ENCODE data around the gene PIEZO1. TPM values are rescaled to one million over a fixed set of nuclear protein-coding genes. Genes with fewer than 3 reads are reported as not detected.

Gene PIEZO1
- total RNA-seq, 1 donor from 2014 or later: 45.9 TPM

GRCh38 chr16:88705801-88706228 lies 79.2 kb downstream of the PIEZO1 start:
- Histone ChIP-seq H3K9me3 (ENCODE audit: control insufficient read depth in 3 of 3, low read length in 3 of 3) (no peaks in the 10 kb centered on the region), H3K27ac (ENCODE audit: low read depth, low read length) (peak overlapping the region; percentile 87), H3K4me3 (ENCODE audit: low read length in 3 of 3) (peak overlapping the region; percentile 80 to 100 (median 97)), H3K27me3 (ENCODE audit: control insufficient read depth in 3 of 3, insufficient read depth in 3 of 3, low read length in 3 of 3) (no peaks in the 10 kb centered on the region), H3K4me1 (ENCODE audit: control insufficient read depth in 3 of 3, insufficient read depth in 3 of 3, low read length in 3 of 3) (peaks cover 37 to 53% (median 38%) of the 10 kb centered on the region in 3 donors), H3K36me3 (ENCODE audit: control insufficient read depth in 3 of 3, insufficient read depth in 3 of 3, low read length in 3 of 3) (peaks cover 0 to 12% (median 10%) of the 10 kb centered on the region in 3 donors), H3K9ac (ENCODE audit: low read depth in 1 of 3, low read length in 3 of 3) (peak overlapping the region; percentile 82 to 98 (median 95))

GRCh38 chr16:88705076-88705684 lies 79.8 kb downstream of the PIEZO1 start:
- no peaks in the 10 kb centered on the region for H3K27me3 ChIP-seq (ENCODE audit: control insufficient read depth in 3 of 3, insufficient read depth in 3 of 3, low read length in 3 of 3)
- peaks cover 0 to 13% (median 12%) of the 10 kb centered on the region in 3 donors for H3K36me3 ChIP-seq (ENCODE audit: control insufficient read depth in 3 of 3, insufficient read depth in 3 of 3, low read length in 3 of 3)
- peak overlapping the region; percentile 65 to 95 (median 82) for H3K9ac ChIP-seq (ENCODE audit: low read depth in 1 of 3, low read length in 3 of 3)
- no peaks in the 10 kb centered on the region for H3K9me3 ChIP-seq (ENCODE audit: control insufficient read depth in 3 of 3, low read length in 3 of 3)
- H3K4me3 ChIP-seq (ENCODE audit: low read length in 3 of 3): peak overlapping the region; percentile 80 to 100 (median 97)
- H3K27ac ChIP-seq (ENCODE audit: low read depth, low read length): peak overlapping the region; percentile 55
- peaks cover 37 to 59% (median 41%) of the 10 kb centered on the region in 3 donors for H3K4me1 ChIP-seq (ENCODE audit: control insufficient read depth in 3 of 3, insufficient read depth in 3 of 3, low read length in 3 of 3)

- no peaks in the 10 kb centered on the region for H3K27me3 ChIP-seq (ENCODE audit: control insufficient read depth in 3 of 3, insufficient read depth in 3 of 3, low read length in 3 of 3)
- peak overlapping the region in 2 of 3 donors; percentile 25 to 45 for H3K9ac ChIP-seq (ENCODE audit: low read depth in 1 of 3, low read length in 3 of 3)
- peaks cover 37 to 62% (median 41%) of the 10 kb centered on the region in 3 donors for H3K4me1 ChIP-seq (ENCODE audit: control insufficient read depth in 3 of 3, insufficient read depth in 3 of 3, low read length in 3 of 3)
- no peak overlapping the region for H3K4me3 ChIP-seq (ENCODE audit: low read length in 3 of 3)
- peaks cover 6 to 24% (median 22%) of the 10 kb centered on the region in 3 donors for H3K36me3 ChIP-seq (ENCODE audit: control insufficient read depth in 3 of 3, insufficient read depth in 3 of 3, low read length in 3 of 3)
- H3K27ac ChIP-seq (ENCODE audit: low read depth, low read length): peak overlapping the region; percentile 55
- no peaks in the 10 kb centered on the region for H3K9me3 ChIP-seq (ENCODE audit: control insufficient read depth in 3 of 3, low read length in 3 of 3)
Observed at GRCh38 chr16:88703486-88704309, 81.3 kb downstream of the PIEZO1 start.

GRCh38 chr16:88702371-88703210 lies 82.4 kb downstream of the PIEZO1 start:
- no peak overlapping the region for H3K4me3 ChIP-seq (ENCODE audit: low read length in 3 of 3)
- H3K27ac ChIP-seq (ENCODE audit: low read depth, low read length): peak overlapping the region; percentile 55
- H3K36me3 ChIP-seq (ENCODE audit: control insufficient read depth in 3 of 3, insufficient read depth in 3 of 3, low read length in 3 of 3): peaks cover 15 to 30% (median 28%) of the 10 kb centered on the region in 3 donors
- H3K9ac ChIP-seq (ENCODE audit: low read depth in 1 of 3, low read length in 3 of 3): peak overlapping the region in 1 of 3 donors; percentile 50
- H3K27me3 ChIP-seq (ENCODE audit: control insufficient read depth in 3 of 3, insufficient read depth in 3 of 3, low read length in 3 of 3): no peaks in the 10 kb centered on the region
- peaks cover 36 to 53% (median 38%) of the 10 kb centered on the region in 3 donors for H3K4me1 ChIP-seq (ENCODE audit: control insufficient read depth in 3 of 3, insufficient read depth in 3 of 3, low read length in 3 of 3)
- H3K9me3 ChIP-seq (ENCODE audit: control insufficient read depth in 3 of 3, low read length in 3 of 3): no peaks in the 10 kb centered on the region

- peaks cover 20 to 36% (median 31%) of the 10 kb centered on the region in 3 donors for H3K36me3 ChIP-seq (ENCODE audit: control insufficient read depth in 3 of 3, insufficient read depth in 3 of 3, low read length in 3 of 3)
- peak overlapping the region in 1 of 3 donors; percentile 50 for H3K9ac ChIP-seq (ENCODE audit: low read depth in 1 of 3, low read length in 3 of 3)
- peaks cover 28 to 45% (median 30%) of the 10 kb centered on the region in 3 donors for H3K4me1 ChIP-seq (ENCODE audit: control insufficient read depth in 3 of 3, insufficient read depth in 3 of 3, low read length in 3 of 3)
- H3K27me3 ChIP-seq (ENCODE audit: control insufficient read depth in 3 of 3, insufficient read depth in 3 of 3, low read length in 3 of 3): no peaks in the 10 kb centered on the region
- H3K27ac ChIP-seq (ENCODE audit: low read depth, low read length): peak overlapping the region; percentile 19
- H3K9me3 ChIP-seq (ENCODE audit: control insufficient read depth in 3 of 3, low read length in 3 of 3): no peaks in the 10 kb centered on the region
- peak overlapping the region in 1 of 3 donors; percentile 22 for H3K4me3 ChIP-seq (ENCODE audit: low read length in 3 of 3)
Observed at GRCh38 chr16:88701581-88702370, 83.2 kb downstream of the PIEZO1 start.

- peaks cover 20 to 36% (median 31%) of the 10 kb centered on the region in 3 donors for H3K36me3 ChIP-seq (ENCODE audit: control insufficient read depth in 3 of 3, insufficient read depth in 3 of 3, low read length in 3 of 3)
- no peaks in the 10 kb centered on the region for H3K27me3 ChIP-seq (ENCODE audit: control insufficient read depth in 3 of 3, insufficient read depth in 3 of 3, low read length in 3 of 3)
- peak overlapping the region in 2 of 3 donors; percentile 14 to 50 for H3K9ac ChIP-seq (ENCODE audit: low read depth in 1 of 3, low read length in 3 of 3)
- H3K9me3 ChIP-seq (ENCODE audit: control insufficient read depth in 3 of 3, low read length in 3 of 3): no peaks in the 10 kb centered on the region
- peak overlapping the region; percentile 19 for H3K27ac ChIP-seq (ENCODE audit: low read depth, low read length)
- no peak overlapping the region for H3K4me3 ChIP-seq (ENCODE audit: low read length in 3 of 3)
- peaks cover 28 to 45% (median 31%) of the 10 kb centered on the region in 3 donors for H3K4me1 ChIP-seq (ENCODE audit: control insufficient read depth in 3 of 3, insufficient read depth in 3 of 3, low read length in 3 of 3)
Observed at GRCh38 chr16:88700636-88701482, 84.2 kb downstream of the PIEZO1 start.

- H3K9ac ChIP-seq (ENCODE audit: low read depth in 1 of 3, low read length in 3 of 3): peak overlapping the region in 1 of 3 donors; percentile 14
- no peak overlapping the region for H3K27ac ChIP-seq (ENCODE audit: low read depth, low read length)
Observed at GRCh38 chr16:88700322-88700635, 84.7 kb downstream of the PIEZO1 start.

GRCh38 chr16:88699180-88699579 lies 85.8 kb downstream of the PIEZO1 start:
- Histone ChIP-seq H3K9ac (ENCODE audit: low read depth in 1 of 3, low read length in 3 of 3) (no peak overlapping the region), H3K27me3 (ENCODE audit: control insufficient read depth in 3 of 3, insufficient read depth in 3 of 3, low read length in 3 of 3) (no peaks in the 10 kb centered on the region), H3K36me3 (ENCODE audit: control insufficient read depth in 3 of 3, insufficient read depth in 3 of 3, low read length in 3 of 3) (peaks cover 20 to 36% (median 31%) of the 10 kb centered on the region in 3 donors), H3K27ac (ENCODE audit: low read depth, low read length) (no peak overlapping the region), H3K4me1 (ENCODE audit: control insufficient read depth in 3 of 3, insufficient read depth in 3 of 3, low read length in 3 of 3) (peaks cover 25 to 43% (median 29%) of the 10 kb centered on the region in 3 donors), H3K4me3 (ENCODE audit: low read length in 3 of 3) (no peak overlapping the region), H3K9me3 (ENCODE audit: control insufficient read depth in 3 of 3, low read length in 3 of 3) (no peaks in the 10 kb centered on the region)

More at GRCh38 chr16:88700322-88700635, 84.7 kb downstream of the PIEZO1 start:
- Histone ChIP-seq H3K4me3 (ENCODE audit: low read length in 3 of 3) (no peak overlapping the region), H3K4me1 (ENCODE audit: control insufficient read depth in 3 of 3, insufficient read depth in 3 of 3, low read length in 3 of 3) (peaks cover 30 to 49% (median 34%) of the 10 kb centered on the region in 3 donors), H3K27me3 (ENCODE audit: control insufficient read depth in 3 of 3, insufficient read depth in 3 of 3, low read length in 3 of 3) (no peaks in the 10 kb centered on the region), H3K36me3 (ENCODE audit: control insufficient read depth in 3 of 3, insufficient read depth in 3 of 3, low read length in 3 of 3) (peaks cover 20 to 36% (median 31%) of the 10 kb centered on the region in 3 donors), H3K9me3 (ENCODE audit: control insufficient read depth in 3 of 3, low read length in 3 of 3) (no peaks in the 10 kb centered on the region)
